Amniotic epithelial cell (primary cell): ENCODE results near the gene ULK2.

ENCODE experiments used
- DNase-seq: peaks from one replicate; pipeline ENCODE4 v3.0.0-alpha.2; 2010; ENCODE audit warnings: low read depth

ULK2 gene

GRCh38 chr17:19747159-19747719 is 120.5 kb downstream of the ULK2 start:
- DNase-seq: no peak

GRCh38 chr17:19746517-19746916 is 121.2 kb downstream of the ULK2 start:
- DNase-seq: no peak

DNA sequence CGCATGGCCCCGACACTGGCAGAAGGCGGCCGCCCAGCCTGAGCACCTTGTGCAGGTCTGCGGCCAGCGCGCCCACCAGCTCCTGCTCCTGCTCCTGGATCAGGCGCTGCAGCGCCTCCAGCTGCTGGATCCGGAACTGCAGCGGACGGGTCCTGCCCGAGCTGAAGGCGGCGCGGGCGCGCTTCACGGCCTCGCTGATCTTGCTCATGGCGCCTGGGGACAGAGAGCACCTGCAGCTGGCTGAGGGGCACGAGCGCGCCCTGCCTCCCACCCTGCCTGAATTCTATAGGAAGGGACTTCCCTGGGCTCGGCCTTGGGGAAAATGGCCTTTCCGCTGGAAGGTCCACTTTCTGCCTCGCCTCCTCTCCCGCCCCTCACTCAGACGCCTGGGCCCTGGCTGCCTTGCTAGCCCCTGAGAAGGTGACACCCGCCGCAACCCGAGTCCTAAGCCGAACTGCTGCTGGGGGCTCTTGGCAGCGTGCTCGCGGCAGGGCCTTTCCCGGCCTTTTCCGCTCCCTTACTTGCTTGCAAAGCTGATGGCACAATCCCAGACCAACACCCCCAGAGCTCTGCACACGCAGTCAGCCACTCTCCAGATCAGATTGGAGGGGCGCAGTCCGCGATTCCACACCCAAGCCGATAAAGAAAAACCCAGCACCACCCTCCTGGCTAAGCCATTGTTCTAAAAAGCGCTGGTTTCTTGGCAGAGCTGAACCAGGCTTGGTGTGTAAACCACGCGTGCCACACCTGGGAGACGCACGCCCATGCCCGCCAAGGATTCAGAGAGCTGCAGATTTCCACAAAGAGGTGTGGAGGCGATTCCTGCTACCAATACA is 122.6 kb downstream of the ULK2 start:
- DNase-seq: peak; percentile 47

DNA sequence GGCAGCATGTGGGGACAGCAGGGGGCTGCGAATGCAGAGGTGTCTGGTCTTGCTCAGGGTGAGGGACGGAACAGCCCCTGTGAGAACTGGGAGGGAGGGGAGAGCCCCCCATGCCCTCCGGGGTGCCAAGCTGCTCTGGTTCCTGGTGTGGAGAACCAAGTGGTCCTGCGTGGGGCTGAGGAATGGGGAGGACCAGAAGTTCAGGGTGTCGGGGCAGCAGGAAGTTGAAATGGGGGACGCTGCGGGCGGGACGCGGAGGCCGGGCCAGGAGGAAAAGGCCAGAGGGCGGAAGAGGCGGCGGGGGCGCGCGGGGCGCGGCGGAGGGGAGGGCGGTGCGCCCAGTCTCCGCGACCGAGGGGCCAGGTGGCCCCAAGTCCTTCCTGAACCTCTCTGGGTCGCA is 123.2 kb downstream of the ULK2 start:
- DNase-seq: no peak

- no peak for DNase-seq
Measured at GRCh38 chr17:19743101-19744100, 124.3 kb downstream of the ULK2 start.

DNA sequence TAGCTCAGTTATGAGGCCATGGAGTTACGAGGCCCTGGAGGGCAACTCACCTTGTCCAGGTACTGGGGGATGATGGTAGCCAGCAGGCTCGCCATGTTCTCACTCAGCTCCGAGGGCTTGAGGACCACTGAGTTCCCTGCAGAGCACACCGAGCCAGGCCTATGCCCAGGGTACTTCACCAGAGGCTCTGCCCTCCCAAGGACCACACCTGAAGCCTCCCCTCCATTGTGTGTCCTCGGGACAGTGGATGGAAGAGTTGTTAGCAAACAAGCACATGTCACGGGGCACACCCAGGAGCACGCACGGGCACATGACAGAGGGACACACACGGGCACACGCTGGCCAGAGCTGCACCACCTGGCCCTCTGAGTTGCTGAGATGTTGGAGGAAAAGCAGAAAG is 125.2 kb downstream of the ULK2 start:
- no peak for DNase-seq

DNA sequence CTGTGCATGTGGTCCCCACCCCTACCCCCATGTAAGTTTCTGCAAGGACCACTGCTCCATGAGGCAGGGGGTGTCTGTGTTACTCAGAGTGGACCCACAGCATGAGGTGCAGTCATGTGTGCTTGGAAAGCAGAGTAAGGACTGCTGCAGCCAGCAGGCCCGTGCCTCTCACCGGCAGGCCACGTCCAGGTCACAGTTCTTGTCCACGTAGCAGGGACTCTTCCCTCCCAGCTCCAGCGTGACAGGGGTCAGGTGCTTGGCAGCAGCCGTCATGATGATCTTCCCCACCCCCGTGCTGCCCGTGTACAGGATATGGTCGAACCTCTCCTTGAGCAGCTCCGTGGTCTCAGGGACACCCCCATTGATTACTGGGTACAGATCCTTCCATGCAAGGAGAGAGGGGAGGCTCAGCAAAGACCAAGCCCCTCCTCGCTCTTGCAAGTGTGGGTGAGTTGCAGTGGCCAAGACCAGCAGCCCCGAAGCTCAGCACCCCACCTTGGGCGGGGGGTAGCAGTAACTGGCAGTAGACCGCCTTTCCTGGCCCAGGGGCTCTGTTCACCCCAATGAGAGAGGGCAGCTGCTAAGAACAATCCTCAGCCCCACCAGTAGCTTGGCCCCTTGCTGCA is 125.8 kb downstream of the ULK2 start:
- no peak for DNase-seq

DNA sequence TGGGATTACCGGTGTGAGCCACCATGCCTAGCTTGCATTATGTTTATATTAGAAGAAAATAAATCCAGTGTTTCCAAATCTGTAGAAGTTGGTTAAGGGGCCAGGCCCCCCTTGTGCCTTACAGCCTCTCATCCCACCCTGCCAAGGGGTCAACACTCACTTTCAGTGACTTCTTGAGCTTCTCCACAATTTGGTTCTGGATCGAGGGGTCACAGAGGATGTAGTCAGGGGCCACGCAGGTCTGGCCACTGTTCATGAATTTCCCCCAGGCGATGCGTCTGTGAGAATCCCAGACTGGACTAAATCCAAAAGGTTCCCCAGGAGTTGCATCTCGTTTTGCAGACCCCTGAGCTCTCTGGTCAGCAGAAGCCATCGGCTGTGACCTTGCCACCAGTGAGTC is 126.8 kb downstream of the ULK2 start:
- no peak for DNase-seq

GRCh38 chr17:19739241-19740201 is 128.2 kb downstream of the ULK2 start:
- no peak for DNase-seq

GRCh38 chr17:19738757-19739156 is 129.0 kb downstream of the ULK2 start:
- no peak for DNase-seq

- no peak for DNase-seq
Measured at GRCh38 chr17:19738073-19738449, 129.7 kb downstream of the ULK2 start.

GRCh38 chr17:19737305-19738072 is 130.2 kb downstream of the ULK2 start:
- DNase-seq: no peak

DNA sequence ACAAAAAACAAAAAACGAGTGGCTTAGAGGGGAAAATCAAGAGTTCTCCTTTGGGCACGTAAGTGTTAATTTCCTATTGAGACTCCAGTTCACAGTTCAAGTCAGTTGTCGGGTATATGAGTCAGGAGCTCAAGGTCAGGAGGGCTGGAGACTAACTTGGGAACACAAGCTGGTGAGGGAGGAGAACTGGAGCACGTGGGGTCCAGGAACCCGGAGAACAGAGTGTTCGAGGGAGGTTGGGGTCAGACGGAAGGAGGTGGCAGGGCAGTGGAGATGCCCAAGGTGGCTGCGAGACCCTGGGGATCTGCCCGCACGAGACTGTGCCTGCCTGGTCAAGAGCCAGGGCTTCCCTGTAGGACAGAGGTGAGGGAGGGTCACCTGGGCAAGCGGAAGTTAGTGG is 131.7 kb downstream of the ULK2 start:
- no peak for DNase-seq

DNA sequence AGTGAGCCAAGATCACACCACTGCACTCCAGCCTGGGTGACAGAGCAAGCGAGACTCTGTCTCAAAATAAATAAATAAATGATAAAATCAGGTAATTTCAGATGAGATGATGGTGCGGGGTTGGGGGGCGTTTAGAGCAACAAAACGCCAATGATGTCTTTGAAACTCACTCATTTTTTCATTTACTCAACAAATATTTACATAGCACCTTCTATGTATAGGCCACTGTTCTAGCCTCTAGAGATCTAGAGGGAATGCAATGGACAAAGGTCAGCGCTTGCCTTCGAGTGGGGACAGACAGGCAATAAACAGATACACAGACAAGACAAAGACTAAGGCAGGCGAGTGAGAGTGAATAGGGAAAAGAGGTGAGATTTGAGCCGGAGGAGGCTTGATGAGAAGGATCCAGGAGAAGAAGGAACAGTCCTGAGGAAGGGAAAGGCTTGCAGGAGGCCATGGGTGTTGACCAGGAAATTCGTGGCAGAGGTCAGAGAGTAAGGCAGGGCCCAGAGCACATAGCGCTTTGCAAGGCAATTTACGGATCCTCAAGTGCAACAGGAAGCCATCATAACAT is 133.7 kb downstream of the ULK2 start:
- DNase-seq: no peak

DNA sequence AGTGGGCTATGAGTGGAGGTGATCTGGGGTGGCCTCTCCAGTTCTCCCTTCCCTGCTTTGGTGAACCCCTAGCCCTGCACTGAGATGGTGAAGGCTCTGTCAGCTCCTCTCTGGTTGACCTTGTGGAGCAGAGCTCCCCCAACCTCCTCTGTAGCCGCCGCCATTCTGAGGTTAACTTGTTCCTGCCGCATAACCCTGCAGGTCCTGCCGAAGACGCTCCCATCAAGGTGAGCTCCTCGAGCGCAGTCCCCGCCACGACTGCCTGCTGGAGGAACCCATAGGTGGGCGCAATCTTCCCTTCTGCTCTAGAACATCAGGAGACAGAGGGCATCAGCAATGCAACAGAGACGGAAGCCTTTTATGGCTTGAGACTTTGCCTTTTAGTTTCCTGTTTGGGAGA is 136.1 kb downstream of the ULK2 start:
- DNase-seq: no peak

DNA sequence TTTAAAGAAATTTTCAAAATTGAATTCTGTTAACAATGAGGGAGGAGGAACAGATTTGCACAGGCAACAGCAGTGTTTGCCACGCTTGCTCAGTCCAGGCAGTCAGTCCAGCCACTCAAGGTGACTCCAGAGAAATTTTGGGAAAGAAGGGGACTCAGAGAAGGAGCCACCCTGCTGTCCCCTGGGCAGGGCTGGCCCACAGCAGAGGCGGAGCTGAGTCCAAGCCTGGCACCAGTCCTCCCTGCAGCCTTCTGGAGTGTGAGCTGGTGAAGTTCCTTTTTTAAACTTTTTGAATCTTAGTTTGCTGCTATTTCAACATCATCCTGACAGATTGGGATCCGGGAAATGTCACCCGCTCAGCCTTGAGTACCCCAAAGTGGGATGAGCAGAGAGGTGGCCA is 136.9 kb downstream of the ULK2 start:
- DNase-seq: no peak

DNA sequence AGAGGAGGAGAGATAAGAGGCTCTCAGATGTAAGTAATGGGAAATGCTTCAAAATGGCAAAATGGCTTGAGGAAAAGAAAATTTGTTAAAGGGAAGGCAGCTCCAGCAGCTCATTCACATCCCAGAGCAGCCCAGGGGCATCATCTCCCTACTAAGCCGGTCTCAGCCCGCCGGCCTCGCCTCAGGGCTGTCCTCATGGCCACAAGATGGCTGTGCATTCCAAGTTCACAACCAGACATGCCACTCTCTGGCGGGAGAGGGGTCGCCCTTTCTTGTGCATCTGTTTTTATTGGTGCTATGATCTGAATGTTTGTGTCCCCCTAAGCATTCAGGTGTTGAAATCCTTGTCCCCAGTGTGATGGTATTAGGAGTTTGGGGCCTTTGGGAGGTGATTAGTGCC is 137.8 kb downstream of the ULK2 start:
- no peak for DNase-seq

- DNase-seq: peak; percentile 52
Measured at GRCh38 chr17:19728084-19728495, 139.6 kb downstream of the ULK2 start.

- peak; percentile 91 for DNase-seq
Measured at GRCh38 chr17:19727501-19728078, 140.1 kb downstream of the ULK2 start.
